NT2/D1 (cell line): Measurements from ENCODE around the gene NKX6-2.

Experiments
- SUZ12 ChIP-seq: IDR thresholded peaks from 2 replicates; pipeline ENCODE4 v1.6.1; 2011; ENCODE audit not compliant: insufficient read length, insufficient read depth; ENCODE audit errors: extremely low read depth
- YY1 ChIP-seq: IDR thresholded peaks from 2 replicates; pipeline ENCODE4 v1.6.1; 2011; ENCODE audit not compliant: insufficient read length, insufficient read depth

- TF ChIP-seq SUZ12: no peak
- TF ChIP-seq YY1: no peak
These were observed 21.7 kb upstream of the NKX6-2 start for GRCh38 chr10:132807621-132808049.
